A549 (cell line): ENCODE results near the gene ADAM8.

Experiments used
- CHD2 ChIP-seq: fragments of 150-350 bp; IDR thresholded peaks from 2 replicates; pipeline ENCODE4 v1.6.1; 2014; ENCODE audit warnings: low read length; ENCODE audit not compliant: partially characterized antibody
- EP300 ChIP-seq, 2 experiments: fragments of >200 bp; sonication (Bioruptor Twin); formaldehyde crosslinking; IDR thresholded peaks; 2 replicates in 1 of 2; 3 replicates in 1 of 2; pipeline ENCODE4 v1.6.1; 2016 to 2017
- ESRRA ChIP-seq: fragments of 150-350 bp; IDR thresholded peaks from 2 replicates; pipeline ENCODE4 v1.6.1; 2014; ENCODE audit warnings: mild to moderate bottlenecking, low read length, borderline replicate concordance
- JUNB ChIP-seq: fragments of >200 bp; sonication (Bioruptor Twin); formaldehyde crosslinking; IDR thresholded peaks from 2 replicates; pipeline ENCODE4 v1.6.1; 2016
- NFE2L2 ChIP-seq: fragments of 150-350 bp; conservative IDR thresholded peaks from 2 replicates; pipeline ENCODE4 v1.6.1; 2014; ENCODE audit warnings: low read length
- POLR2A ChIP-seq: IDR thresholded peaks from 2 replicates; pipeline ENCODE4 v1.6.1; 2012; ENCODE audit warnings: mild to moderate bottlenecking, low read length
- REST ChIP-seq: fragments of 200-600 bp; sonication (generic); IDR thresholded peaks from 2 replicates; pipeline ENCODE4 v1.6.1; 2016; ENCODE audit warnings: antibody characterized with exemption, mild to moderate bottlenecking, moderate library complexity
- SMC3 ChIP-seq: fragments of >200 bp; sonication (Bioruptor Twin); formaldehyde crosslinking; IDR thresholded peaks from 3 replicates; pipeline ENCODE4 v1.6.1; 2018; ENCODE audit warnings: inconsistent platforms
- TF ChIP-seq, protein P1 (sequence below): fragments of >200 bp; sonication (Bioruptor Twin); formaldehyde crosslinking; IDR thresholded peaks from 3 replicates; pipeline ENCODE4 v1.5.1; 2016

DNA sequence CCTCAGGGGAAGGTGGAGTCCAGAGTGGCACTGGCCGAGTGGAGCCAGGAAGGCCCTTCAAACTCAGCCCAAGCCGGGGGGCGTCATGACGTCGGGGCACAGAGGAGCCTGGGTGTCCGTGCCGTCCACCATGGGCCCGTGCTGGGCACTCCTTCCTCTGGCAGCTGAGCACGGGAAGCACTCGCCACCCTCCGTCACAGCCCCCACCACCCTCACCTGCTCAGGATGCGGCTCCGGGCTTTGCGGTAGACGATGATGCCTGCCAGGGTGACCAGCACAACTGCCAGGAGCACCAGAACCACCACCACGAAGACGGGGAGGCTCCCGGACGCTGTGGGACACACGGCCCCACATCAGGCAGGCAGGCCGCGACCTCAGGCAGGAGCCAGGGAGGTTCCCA, 8.1 kb downstream of the ADAM8 start:
- TF ChIP-seq, protein P1, sequence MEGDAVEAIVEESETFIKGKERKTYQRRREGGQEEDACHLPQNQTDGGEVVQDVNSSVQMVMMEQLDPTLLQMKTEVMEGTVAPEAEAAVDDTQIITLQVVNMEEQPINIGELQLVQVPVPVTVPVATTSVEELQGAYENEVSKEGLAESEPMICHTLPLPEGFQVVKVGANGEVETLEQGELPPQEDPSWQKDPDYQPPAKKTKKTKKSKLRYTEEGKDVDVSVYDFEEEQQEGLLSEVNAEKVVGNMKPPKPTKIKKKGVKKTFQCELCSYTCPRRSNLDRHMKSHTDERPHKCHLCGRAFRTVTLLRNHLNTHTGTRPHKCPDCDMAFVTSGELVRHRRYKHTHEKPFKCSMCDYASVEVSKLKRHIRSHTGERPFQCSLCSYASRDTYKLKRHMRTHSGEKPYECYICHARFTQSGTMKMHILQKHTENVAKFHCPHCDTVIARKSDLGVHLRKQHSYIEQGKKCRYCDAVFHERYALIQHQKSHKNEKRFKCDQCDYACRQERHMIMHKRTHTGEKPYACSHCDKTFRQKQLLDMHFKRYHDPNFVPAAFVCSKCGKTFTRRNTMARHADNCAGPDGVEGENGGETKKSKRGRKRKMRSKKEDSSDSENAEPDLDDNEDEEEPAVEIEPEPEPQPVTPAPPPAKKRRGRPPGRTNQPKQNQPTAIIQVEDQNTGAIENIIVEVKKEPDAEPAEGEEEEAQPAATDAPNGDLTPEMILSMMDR: no peak
- TF ChIP-seq ESRRA (no peak), NFE2L2 (no peak), JUNB (no peak), REST (no peak), POLR2A (no peak), EP300 (IDR thresholded peaks at IDR 0.05) (no peak), CHD2 (no peak), SMC3 (no peak)
